SK-N-SH (cell line): ENCODE measurements around the gene LYG2. TPM values are rescaled to one million over a fixed set of nuclear protein-coding genes. Genes with fewer than 3 reads are reported as not detected.
"Not testable (repeated sequence)": the region's sequence is repeated elsewhere in the genome, so short reads cannot be mapped to it uniquely, and the experiment has no call there.

Experiments
- CTCF ChIA-PET: fragments of 300-600, 350-600 bp; formaldehyde crosslinking; extraction: SDS; loops from one replicate; lab custom pipeline; 2021; lab: Yijun Ruan, JAX
- POLR2A ChIA-PET: fragments of 350-600 bp; sonication (Branson Sonifier 250); formaldehyde crosslinking; extraction: SDS; loops from one replicate; lab custom pipeline; 2020; ENCODE audit warnings: antibody characterized with exemption, inconsistent platforms; lab: Yijun Ruan, JAX
- DNase-seq: peaks from one replicate; pipeline ENCODE4 v3.0.0; 2012
- H2AFZ ChIP-seq: fragments of 200-600 bp; sonication (generic); 2 replicates; pipeline ENCODE4 v1.8.1; 2016; ENCODE audit warnings: antibody characterized with exemption, mild to moderate bottlenecking, low read depth
- H3F3A ChIP-seq: fragments of 200-600 bp; sonication (generic); replicated peaks from 2 replicates; pipeline ENCODE3; 2016; ENCODE audit warnings: antibody characterized with exemption, mild to moderate bottlenecking; ENCODE audit not compliant: insufficient read depth
- H3K27ac ChIP-seq, 2 experiments: fragments of 200-500 bp in 1 of 2; fragments of 200-600 bp in 1 of 2; sonication (Bioruptor generic) in 1 of 2; sonication (generic), shearing (Covaris generic) in 1 of 2; 2 replicates each; pipeline versions ENCODE4 v1.5.1 to v1.6.1; 2014 to 2016; ENCODE audit warnings: low read depth in 2 of 2, inconsistent platforms in 1 of 2, low read length in 1 of 2, mild to moderate bottlenecking in 1 of 2, mixed read lengths in 1 of 2
- H3K27me3 ChIP-seq: fragments of 200-600 bp; sonication (generic), shearing (Covaris generic); 2 replicates; pipeline ENCODE4 v1.6.1; 2016; ENCODE audit warnings: mixed run types; ENCODE audit not compliant: insufficient read depth
- H3K36me3 ChIP-seq, 2 experiments: fragments of 200-500 bp in 1 of 2; fragments of 200-600 bp in 1 of 2; sonication (Bioruptor generic) in 1 of 2; sonication (generic) in 1 of 2; replicated peaks in 1 of 2; 2 replicates each; pipeline versions ENCODE3 to v1.5.1; 2014 to 2016; ENCODE audit warnings: low read length in 1 of 2, mild to moderate bottlenecking in 1 of 2; ENCODE audit not compliant: insufficient read depth in 2 of 2, control insufficient read depth in 1 of 2
- H3K4me1 ChIP-seq, 2 experiments: fragments of 200-500 bp in 1 of 2; fragments of 200-600 bp in 1 of 2; sonication (Bioruptor generic) in 1 of 2; sonication (generic), shearing (Covaris generic) in 1 of 2; 2 replicates each; pipeline versions ENCODE4 v1.5.1 to v1.6.1; 2014 to 2016; ENCODE audit warnings: low read depth in 1 of 2, low read length in 1 of 2, mixed run types in 1 of 2; ENCODE audit not compliant: insufficient read depth in 2 of 2, control insufficient read depth in 1 of 2
- H3K4me2 ChIP-seq: fragments of 200-600 bp; sonication (generic), shearing (Covaris generic); 2 replicates; pipeline ENCODE4 v1.6.1; 2017; ENCODE audit warnings: mixed run types
- H3K4me3 ChIP-seq, 2 experiments: fragments of 200-500 bp in 1 of 2; fragments of 200-600 bp in 1 of 2; sonication (Bioruptor generic) in 1 of 2; sonication (generic), shearing (Covaris generic) in 1 of 2; 2 replicates each; pipeline versions ENCODE4 v1.5.1 to v1.8.1; 2014 to 2016; ENCODE audit warnings: low read depth in 2 of 2, inconsistent platforms in 1 of 2, low read length in 1 of 2, mild to moderate bottlenecking in 1 of 2, mixed read lengths in 1 of 2, moderate library complexity in 1 of 2
- H3K79me2 ChIP-seq: fragments of 200-600 bp; sonication (generic); 2 replicates; pipeline ENCODE4 v1.8.1; 2017; ENCODE audit warnings: mild to moderate bottlenecking; ENCODE audit not compliant: insufficient read depth
- H3K9ac ChIP-seq: fragments of 200-600 bp; sonication (generic); 2 replicates; pipeline ENCODE4 v1.6.1; 2017; ENCODE audit warnings: mixed run types
- H3K9me2 ChIP-seq: fragments of 200-600 bp; sonication (generic); 2 replicates; pipeline ENCODE4 v1.6.1; 2017; ENCODE audit warnings: mixed run types
- H3K9me3 ChIP-seq: fragments of 200-600 bp; sonication (generic); 2 replicates; pipeline ENCODE4 v1.6.1; 2017; ENCODE audit warnings: mixed run types, mild to moderate bottlenecking, moderate library complexity
- H4K20me1 ChIP-seq: fragments of 200-600 bp; sonication (generic); 2 replicates; pipeline ENCODE4 v1.6.1; 2017; ENCODE audit warnings: mild to moderate bottlenecking, mixed run types; ENCODE audit not compliant: insufficient read depth
- EZH2phosphoT487 ChIP-seq: fragments of 200-600 bp; sonication (generic); IDR thresholded peaks from 2 replicates; pipeline ENCODE4 v1.6.1; 2017; ENCODE audit warnings: low read depth, mixed run types, mild to moderate bottlenecking, antibody characterized with exemption, moderate library complexity, borderline replicate concordance
- FOXJ3 ChIP-seq: sonication (generic); formaldehyde crosslinking; IDR thresholded peaks from 2 replicates; pipeline ENCODE4 v1.5.1; 2020; ENCODE audit warnings: mild to moderate bottlenecking, missing genetic modification reagents
- NFIC ChIP-seq: IDR thresholded peaks from 2 replicates; pipeline ENCODE4 v1.4.0; 2012; ENCODE audit warnings: borderline replicate concordance
- NRF1 ChIP-seq: IDR thresholded peaks from 2 replicates; pipeline ENCODE4 v1.6.1; 2012; ENCODE audit warnings: low read depth, mild to moderate bottlenecking, low read length
- RAD21 ChIP-seq: IDR thresholded peaks from 2 replicates; pipeline ENCODE4 v1.6.1; 2012; ENCODE audit warnings: mild to moderate bottlenecking, low read length
- RCOR1 ChIP-seq: fragments of 150-350 bp; IDR thresholded peaks from 2 replicates; pipeline ENCODE4 v1.6.1; 2017; ENCODE audit warnings: antibody characterized with exemption, low read length
- TCF12 ChIP-seq: IDR thresholded peaks from 2 replicates; pipeline ENCODE4 v1.4.0; 2012
- WGBS: methylation state at CpG from one replicate; pipeline ENCODE4 v1.1.6; 2017; ENCODE audit warnings: low lambda C conversion rate; 5-methylcytosine and 5-hydroxymethylcytosine counted together
- polyA plus RNA-seq, 3 experiments: library from polyadenylated mRNA; depleted of rRNA; stranded (reverse); fragments of >200 nt; gene quantifications; 2 replicates each; pipeline ENCODE4 v1.2.3, GENCODE V29; 2012
- TF ChIP-seq, protein P1 (sequence below): IDR thresholded peaks from 2 replicates; pipeline ENCODE4 v1.4.0; 2012; ENCODE audit warnings: low read depth, borderline replicate concordance
- TF ChIP-seq, protein P2 (sequence below): IDR thresholded peaks from 2 replicates; pipeline ENCODE4; 2012

The LYG2 gene
- polyA plus RNA-seq, 1 of the 3 experiments (the other 2 are of a cell fraction), result not detected

DNA sequence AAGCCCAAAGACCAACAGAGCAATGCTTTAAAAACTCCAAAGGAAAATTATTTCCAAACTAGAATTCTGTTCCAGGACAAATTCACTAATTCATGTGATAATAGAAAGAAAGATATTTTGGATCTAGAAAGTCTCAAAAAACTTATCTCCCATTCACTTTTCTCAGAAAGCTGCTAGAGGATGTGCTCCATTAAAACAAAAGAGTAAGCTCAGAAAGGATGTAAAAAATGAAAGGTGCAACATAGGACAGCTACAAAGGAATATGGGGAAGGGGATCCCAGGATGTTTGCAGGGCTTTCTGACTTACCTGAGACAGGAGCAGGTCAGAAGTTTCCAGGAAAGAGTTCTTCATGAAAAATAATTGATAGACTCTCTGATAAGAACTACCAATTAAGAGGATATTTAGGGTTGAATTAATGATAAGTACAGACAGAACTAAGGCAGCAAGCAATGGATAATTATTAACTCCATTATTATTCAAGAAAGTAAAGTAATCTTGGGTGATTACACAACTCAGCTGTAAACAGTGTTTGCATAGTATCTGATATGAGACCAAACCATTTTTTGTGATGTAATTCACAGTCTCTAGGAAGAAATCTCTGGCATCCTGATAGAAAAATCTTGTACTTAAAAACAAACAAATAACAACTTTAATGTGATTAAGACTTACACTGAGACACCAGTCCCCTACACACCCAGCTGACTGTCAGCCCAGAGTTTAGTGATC, 24.7 kb upstream of the LYG2 start:
- Histone ChIP-seq H3K79me2 (no peaks in the 10 kb centered on the region), H3K36me3 (peaks cover 0 to 6% of the 10 kb centered on the region in 2 experiments), H3K27me3 (no peaks in the 10 kb centered on the region), H3K9me2 (no peaks in the 10 kb centered on the region), H3K4me1 (no peaks in the 10 kb centered on the region; a peak in 1 of 4 replicates), H3K4me3 (no peak overlapping the region), H3K9ac (no peak overlapping the region), H4K20me1 (no peaks in the 10 kb centered on the region), H3K9me3 (peaks cover 3% of the 10 kb centered on the region; the same call in 1 of the 2 replicates), H3F3A (no peaks in the 10 kb centered on the region), H2AFZ (no peak overlapping the region), H3K27ac (no peak overlapping the region), H3K4me2 (no peak overlapping the region)
- ChIA-PET POLR2A (no interaction called here), CTCF (no interaction called here)
- no peak for DNase-seq
- TF ChIP-seq NFIC, result no peak
- no peak for TF ChIP-seq RAD21
- TF ChIP-seq, protein P1, sequence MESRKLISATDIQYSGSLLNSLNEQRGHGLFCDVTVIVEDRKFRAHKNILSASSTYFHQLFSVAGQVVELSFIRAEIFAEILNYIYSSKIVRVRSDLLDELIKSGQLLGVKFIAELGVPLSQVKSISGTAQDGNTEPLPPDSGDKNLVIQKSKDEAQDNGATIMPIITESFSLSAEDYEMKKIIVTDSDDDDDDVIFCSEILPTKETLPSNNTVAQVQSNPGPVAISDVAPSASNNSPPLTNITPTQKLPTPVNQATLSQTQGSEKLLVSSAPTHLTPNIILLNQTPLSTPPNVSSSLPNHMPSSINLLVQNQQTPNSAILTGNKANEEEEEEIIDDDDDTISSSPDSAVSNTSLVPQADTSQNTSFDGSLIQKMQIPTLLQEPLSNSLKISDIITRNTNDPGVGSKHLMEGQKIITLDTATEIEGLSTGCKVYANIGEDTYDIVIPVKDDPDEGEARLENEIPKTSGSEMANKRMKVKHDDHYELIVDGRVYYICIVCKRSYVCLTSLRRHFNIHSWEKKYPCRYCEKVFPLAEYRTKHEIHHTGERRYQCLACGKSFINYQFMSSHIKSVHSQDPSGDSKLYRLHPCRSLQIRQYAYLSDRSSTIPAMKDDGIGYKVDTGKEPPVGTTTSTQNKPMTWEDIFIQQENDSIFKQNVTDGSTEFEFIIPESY, result no peak
- no peak for TF ChIP-seq FOXJ3 (CRISPR knock-in tag)
- no peak for TF ChIP-seq EZH2phosphoT487
- TF ChIP-seq, protein P2, sequence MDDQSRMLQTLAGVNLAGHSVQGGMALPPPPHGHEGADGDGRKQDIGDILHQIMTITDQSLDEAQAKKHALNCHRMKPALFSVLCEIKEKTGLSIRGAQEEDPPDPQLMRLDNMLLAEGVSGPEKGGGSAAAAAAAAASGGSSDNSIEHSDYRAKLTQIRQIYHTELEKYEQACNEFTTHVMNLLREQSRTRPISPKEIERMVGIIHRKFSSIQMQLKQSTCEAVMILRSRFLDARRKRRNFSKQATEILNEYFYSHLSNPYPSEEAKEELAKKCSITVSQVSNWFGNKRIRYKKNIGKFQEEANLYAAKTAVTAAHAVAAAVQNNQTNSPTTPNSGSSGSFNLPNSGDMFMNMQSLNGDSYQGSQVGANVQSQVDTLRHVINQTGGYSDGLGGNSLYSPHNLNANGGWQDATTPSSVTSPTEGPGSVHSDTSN, result no peak
- no peak for TF ChIP-seq RCOR1
- TF ChIP-seq NRF1, result no peak

DNA sequence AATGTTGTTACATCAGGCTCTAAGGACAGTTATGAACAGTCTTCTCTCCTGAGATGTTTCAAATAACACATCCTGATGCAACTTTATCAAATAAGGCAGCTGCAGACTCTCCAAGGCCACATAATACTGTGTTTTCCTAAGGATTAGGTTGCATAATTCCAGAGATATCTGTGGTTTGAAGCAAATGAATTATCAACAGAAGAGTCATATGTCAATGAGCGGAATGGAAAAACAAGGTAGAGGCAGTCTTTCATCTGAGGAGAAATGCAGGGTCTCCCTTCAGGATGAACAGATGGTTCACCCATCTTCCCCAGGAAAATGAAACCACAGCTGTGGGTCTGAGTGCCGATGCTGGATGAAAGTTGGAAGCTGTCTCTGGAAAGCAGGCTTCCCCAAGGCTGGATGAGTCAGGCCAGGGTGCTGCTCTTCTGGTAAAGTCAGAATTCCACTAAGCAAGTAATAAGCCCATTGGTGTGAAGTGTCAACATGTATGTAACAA, 23.4 kb upstream of the LYG2 start:
- H3K4me1 ChIP-seq, result no peaks in the 10 kb centered on the region; a peak in 1 of 4 replicates
- peaks cover 3% of the 10 kb centered on the region; the same call in 1 of the 2 replicates for H3K9me3 ChIP-seq
- TF ChIP-seq TCF12 (peak; percentile 40; the same call in 1 of the 2 replicates), NRF1 (no peak)
- TF ChIP-seq, all 33 proteins: peak for 1
- peaks cover 0 to 6% of the 10 kb centered on the region in 2 experiments for H3K36me3 ChIP-seq
- ChIA-PET CTCF (no interaction called here), POLR2A (no interaction called here)
- H4K20me1 ChIP-seq, result no peaks in the 10 kb centered on the region
- no peaks in the 10 kb centered on the region for H3K79me2 ChIP-seq
- H3K27ac ChIP-seq, result no peak overlapping the region; a peak in 1 of 4 replicates
- H3K9ac ChIP-seq, result no peak overlapping the region
- H3K9me2 ChIP-seq, result no peaks in the 10 kb centered on the region
- peak overlapping the region; percentile 24; the same call in 1 of the 2 replicates for H3K4me2 ChIP-seq
- no peaks in the 10 kb centered on the region for H3F3A ChIP-seq
- no peak overlapping the region for H3K4me3 ChIP-seq
- WGBS, result 60% methylated on average over 2 of the region's 2 CpGs
- H2AFZ ChIP-seq, result no peak overlapping the region
- H3K27me3 ChIP-seq, result no peaks in the 10 kb centered on the region
- DNase-seq, result no peak

DNA sequence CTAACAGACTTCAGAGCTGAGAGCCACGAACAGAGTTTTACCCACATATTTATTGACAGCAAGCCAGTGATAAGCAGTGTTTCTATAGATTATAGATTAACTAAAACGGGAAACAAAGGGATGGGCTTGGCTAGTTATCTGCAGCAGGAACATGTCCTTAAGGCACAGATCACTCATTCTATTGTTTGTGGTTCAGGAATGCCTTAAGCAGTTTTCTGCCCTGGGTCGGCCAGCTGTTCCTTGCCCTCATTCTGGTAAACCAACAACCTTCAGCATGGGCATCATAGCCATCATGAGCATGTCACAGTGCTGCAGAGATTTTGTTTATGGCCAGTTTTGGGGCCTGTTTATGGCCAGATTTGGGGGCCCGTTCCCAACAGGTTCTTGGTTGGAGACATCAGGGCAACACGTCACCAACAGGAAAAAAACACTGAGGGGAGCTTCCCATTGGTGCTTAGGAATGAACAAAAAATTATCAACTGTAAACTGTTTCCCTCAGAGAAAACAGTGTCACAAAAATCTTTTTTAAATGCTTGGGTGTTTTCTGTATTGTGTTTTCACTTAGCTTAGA, 22.8 kb upstream of the LYG2 start:
- H3K9me3 ChIP-seq, H3K36me3 ChIP-seq, H3K27me3 ChIP-seq, H3F3A ChIP-seq, H4K20me1 ChIP-seq, CTCF ChIA-PET, H3K4me1 ChIP-seq, H3K79me2 ChIP-seq, POLR2A ChIA-PET, DNase-seq, H3K9me2 ChIP-seq, H3K27ac ChIP-seq, H3K9ac ChIP-seq, H3K4me3 ChIP-seq, H2AFZ ChIP-seq: not testable (repeated sequence)
- H3K4me2 ChIP-seq, result peak overlapping the region; percentile 24; the same call in 1 of the 2 replicates
- 68% methylated on average over 5 of the region's 5 CpGs for WGBS
